ENCODE measurements around the gene OSBPL3.

- TF ChIP-seq CTCF (IDR thresholded peaks at IDR 0.05) (no peak), POLR2A (IDR thresholded peaks at IDR 0.05) (no peak)
Observed at GRCh38 chr7:24905996-24906770, 73.8 kb downstream of the OSBPL3 start.

Data from heart left ventricle (tissue), 13 donors.